ENCODE measurements around the gene PPP2R2C. TPM values are rescaled to one million over a fixed set of nuclear protein-coding genes. Genes with fewer than 3 reads are reported as not detected.

Gene PPP2R2C
- total and polyA plus RNA-seq, 9 of the 15 experiments (the other 6 are each of a cell fraction or from before 2014, with no cell fraction given) = 0.04 to 0.06 TPM; not detected in 7

DNA sequence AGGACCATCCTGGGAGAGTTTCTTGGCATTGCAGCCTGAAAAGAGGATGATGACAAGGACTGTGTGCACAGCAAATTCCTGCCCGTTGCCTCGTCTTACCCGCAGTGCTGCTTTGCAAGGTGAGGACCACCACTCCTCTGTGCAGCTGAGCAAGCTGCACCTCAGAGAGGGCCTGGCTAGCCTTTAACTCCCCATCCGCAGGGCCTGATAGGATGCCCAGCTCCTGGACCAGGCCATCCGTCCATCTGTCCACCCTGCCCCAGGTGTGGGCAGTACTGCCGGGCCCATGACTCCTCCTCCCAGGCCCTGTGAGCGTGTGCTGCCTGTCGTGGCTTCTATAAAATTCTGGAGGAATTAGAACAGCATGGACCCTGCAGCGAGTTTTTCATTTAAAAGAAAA lies 43.9 kb upstream of the PPP2R2C start:
- H3K79me2 ChIP-seq (ENCODE audit: control insufficient read depth, insufficient read depth, low read length) = no peaks in the 10 kb centered on the region
- no peaks in the 10 kb centered on the region for H3K9me3 ChIP-seq (replicated peaks; ENCODE audit: control insufficient read depth, insufficient read depth, low read depth, low read length)
- no peak overlapping the region for H2AFZ ChIP-seq (ENCODE audit: low read depth, low read length)
- no peak overlapping the region for H3K27ac ChIP-seq (ENCODE audit: extremely low read depth, low read depth, low read length)
- H4K20me1 ChIP-seq (replicated peaks; ENCODE audit: control insufficient read depth, insufficient read depth, low read length) = 0 out of 2 replicates have a peak, but pooled peaks cover 5% of the 10 kb centered on the region
- no peaks in the 10 kb centered on the region for H3K36me3 ChIP-seq (ENCODE audit: control insufficient read depth, insufficient read depth, low read length)
- intact Hi-C loops (cut with micrococcal nuclease) (no loop called here), in situ Hi-C loops (cut with MboI) (no loop called here)
- no peak overlapping the region for H3K4me2 ChIP-seq (ENCODE audit: insufficient read depth, low read length)
- ATAC-seq (no peak), FAIRE-seq (no peak), DNase-seq (ENCODE audit: extremely low read depth in 1 of 4, low spot score in 3 of 4) (no peak)
- ChIA-PET CTCF (ENCODE audit: low intra/inter-chr PET ratio) (no interaction called here), POLR2A (no interaction called here)
- BruUV-seq (replicated peaks) = no TSS peak
- under 1% methylated on average over 9 of the region's 9 CpGs for WGBS (ENCODE audit: insufficient coverage, low coverage, missing lambda C conversion rate)
- no peak overlapping the region for H3K4me3 ChIP-seq
- peaks cover 0 to 17% of the 10 kb centered on the region in 2 experiments; a peak in 3 of 5 replicates for H3K27me3 ChIP-seq (ENCODE audit: control insufficient read depth in 2 of 2, insufficient read depth in 2 of 2, low read length in 2 of 2)
- no peak for TF ChIP-seq GABPA (tag; conservative IDR thresholded peaks at IDR 0.05; ENCODE audit: low read depth)
- no peak for TF ChIP-seq IRF1 (CRISPR knock-in tag; IDR thresholded peaks at IDR 0.05; ENCODE audit: borderline replicate concordance)
- no peak for TF ChIP-seq POLR2B (IDR thresholded peaks at IDR 0.05; ENCODE audit: low read depth, partially characterized antibody)
- TF ChIP-seq ZMIZ1 (IDR thresholded peaks at IDR 0.05; ENCODE audit: low read depth in 2 of 2, low read length in 2 of 2) = no peak
- no peak for TF ChIP-seq TAF7 (tag; IDR thresholded peaks at IDR 0.05)
- TF ChIP-seq NCOA2 (IDR thresholded peaks at IDR 0.05; ENCODE audit: partially characterized antibody in 2 of 2) = no peak
- TF ChIP-seq HEY1 (CRISPR knock-in tag; IDR thresholded peaks at IDR 0.05; ENCODE audit: borderline replicate concordance) = no peak
- no peak for TF ChIP-seq HNRNPUL1 (IDR thresholded peaks at IDR 0.05; ENCODE audit: low read length)
- TF ChIP-seq SRSF1 (IDR thresholded peaks at IDR 0.05; ENCODE audit: low read depth, low read length) = no peak
- H3K4me1 ChIP-seq (replicated peaks in 1 of 2; ENCODE audit: control insufficient read depth in 2 of 2, insufficient read depth in 2 of 2, low read length in 2 of 2) = no peaks in the 10 kb centered on the region
- no peak overlapping the region for H3K9ac ChIP-seq (ENCODE audit: insufficient read depth in 1 of 2, low read depth in 2 of 2, low read length in 2 of 2)
- H3K9me1 ChIP-seq (ENCODE audit: control insufficient read depth, insufficient read depth, low read length) = no peaks in the 10 kb centered on the region
